Sigmoid colon (tissue), 7 donors: ENCODE data around the gene PLB1. TPM values are rescaled to one million over a fixed set of nuclear protein-coding genes. Genes with fewer than 3 reads are reported as not detected.
"Not testable (repeated sequence)": the region's sequence is repeated elsewhere in the genome, so short reads cannot be mapped to it uniquely, and the experiment has no call there.

Experiments used
- DNase-seq: peaks from one replicate; pipeline ENCODE4 v3.0.0-alpha.2; 2019
- H3K27ac ChIP-seq, 4 donors: fragments of 200-600 bp; sonication (generic); one replicate each; pipeline ENCODE4 v1.5.1; 2016 to 2019; ENCODE audit warnings: mild to moderate bottlenecking in 1 of 4
- H3K27me3 ChIP-seq, 3 donors: fragments of 200-600 bp; sonication (generic); one replicate each; pipeline ENCODE4 v1.5.1; 2019; ENCODE audit warnings: mild to moderate bottlenecking in 1 of 3
- H3K36me3 ChIP-seq, 4 donors: fragments of 200-600 bp; sonication (generic); one replicate each; pipeline ENCODE4 v1.5.1; 2016 to 2019
- H3K4me1 ChIP-seq, 4 donors: fragments of 200-600 bp; sonication (generic); one replicate each; pipeline ENCODE4 v1.5.1; 2017 to 2019
- H3K4me3 ChIP-seq, 4 donors: fragments of 200-600 bp; sonication (generic); one replicate each; pipeline ENCODE4 v1.5.1; 2017 to 2019; ENCODE audit warnings: mild to moderate bottlenecking in 2 of 4, moderate library complexity in 1 of 4
- H3K9me3 ChIP-seq, 4 donors: fragments of 200-600 bp in 3 of 4; sonication (generic) in 3 of 4; one replicate each; pipeline versions ENCODE4 v1.5.1 to v1.6.1; 2013 to 2019
- EP300 ChIP-seq, 4 donors: sonication (generic); formaldehyde crosslinking; IDR thresholded peaks; one replicate each; pipeline ENCODE4 v1.6.1; 2017; ENCODE audit warnings: antibody characterized with exemption in 4 of 4
- POLR2A ChIP-seq, 2 donors: fragments of 450-650 bp; IDR thresholded peaks; one replicate each; pipeline ENCODE4 v1.6.1; 2016; ENCODE audit warnings: antibody characterized with exemption in 2 of 2, mild to moderate bottlenecking in 2 of 2, moderate library complexity in 2 of 2
- POLR2AphosphoS5 ChIP-seq, 4 donors: sonication (generic); formaldehyde crosslinking; IDR thresholded peaks; one replicate each; pipeline ENCODE4 v1.6.1; 2017; ENCODE audit warnings: antibody characterized with exemption in 4 of 4
- WGBS, 2 donors: extraction: QIAGEN DNeasy Blood & Tissue Kit; methylation state at CpG; one replicate each; pipeline ENCODE4 v1.1.7; 2013; 5-methylcytosine and 5-hydroxymethylcytosine counted together
- intact Hi-C: fragments of 100-400 bp; cut with DNase I; formaldehyde crosslinking; loops from one replicate; pipeline ENCODE4 v1.15.1; 2023
- polyA plus RNA-seq, 3 donors: library from polyadenylated mRNA; stranded (reverse); fragments of 200-250 nt; gene quantifications; one replicate each; pipeline ENCODE4 v1.2.3, GENCODE V29; 2013
- total RNA-seq, 4 donors: library from RNA; depleted of rRNA; stranded (reverse); fragments of >200 nt; gene quantifications; one replicate each; pipeline ENCODE4 v1.1.0, GENCODE V29; 2016
- TF ChIP-seq, protein P1 (sequence below), 4 experiments: fragments of 450-650 bp in 3 of 4; fragments of 200-600 bp in 1 of 4; IDR thresholded peaks; one replicate each; pipeline ENCODE4 v1.5.1; 2016 to 2019; ENCODE audit warnings: antibody characterized with exemption in 4 of 4, mild to moderate bottlenecking in 3 of 4, moderate library complexity in 2 of 4
- donor health status: healthy with polysubstance abuse.
- donor health status: Bipolar disorder and iron deficiency.
- donor health status: healthy.

The PLB1 gene
- total and polyA plus RNA-seq, 7 donors, result 1.2 to 18.3 (median 2.1) TPM

DNA sequence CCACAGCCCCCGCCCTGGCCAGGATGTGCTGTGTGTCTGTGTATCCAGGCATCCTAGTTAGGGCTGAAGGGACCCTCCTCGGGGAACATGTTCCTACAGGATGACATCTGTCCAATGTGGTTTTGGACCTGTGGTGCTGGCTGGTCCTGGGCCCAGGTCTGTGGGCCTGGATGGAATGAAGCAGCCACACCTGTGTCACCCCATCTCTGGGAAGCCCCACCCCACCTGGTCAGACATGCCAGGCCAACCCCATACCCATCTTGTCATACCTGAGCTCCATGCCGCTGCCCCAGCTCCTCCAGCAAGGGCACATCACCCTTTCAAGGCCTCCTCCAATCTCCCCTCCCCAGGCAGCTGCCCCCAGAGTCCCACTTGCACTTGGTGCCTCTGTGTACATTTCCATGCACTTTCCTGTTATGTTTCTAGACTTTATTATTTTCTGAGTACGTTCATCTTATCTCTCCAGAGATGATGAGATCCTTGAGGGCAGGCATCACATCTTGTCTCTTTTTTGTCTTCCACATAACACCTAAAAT is 24.1 kb upstream of the PLB1 start:
- H3K27ac ChIP-seq, result no peak overlapping the region
- no peaks in the 10 kb centered on the region for H3K4me1 ChIP-seq
- 91 to 94% methylated on average over 4 of the region's 4 CpGs for WGBS, 2 donors
- no peak overlapping the region for H3K4me3 ChIP-seq
- TF ChIP-seq POLR2A (IDR thresholded peaks at IDR 0.05), result no peak
- H3K27me3 ChIP-seq, result no peaks in the 10 kb centered on the region
- DNase-seq, result peak; percentile 54
- intact Hi-C loops, result no loop called here
- H3K36me3 ChIP-seq, result no peaks in the 10 kb centered on the region
- H3K9me3 ChIP-seq, result no peaks in the 10 kb centered on the region

DNA sequence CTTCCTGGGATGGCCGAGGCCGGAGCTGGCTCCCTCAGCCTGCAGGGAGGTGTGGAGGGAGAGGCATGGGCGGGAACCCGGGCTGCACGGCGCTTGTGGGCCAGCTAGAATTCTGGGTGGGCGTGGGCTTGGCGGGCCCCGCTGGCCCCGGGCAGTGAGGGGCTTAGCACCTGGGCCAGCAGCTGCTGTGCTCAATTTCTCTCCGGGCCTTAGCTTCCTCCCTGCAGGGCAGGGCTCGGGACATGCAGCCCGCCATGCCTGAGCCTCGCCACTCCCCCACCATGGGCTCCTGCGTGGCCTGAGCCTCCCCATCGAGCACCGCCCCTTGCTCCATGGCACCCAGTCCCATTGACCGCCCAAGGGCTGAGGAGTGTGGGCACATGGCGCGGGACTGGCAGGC is 23.2 kb upstream of the PLB1 start:
- H3K9me3 ChIP-seq, intact Hi-C loops, H3K36me3 ChIP-seq, H3K27ac ChIP-seq, H3K4me1 ChIP-seq, H3K4me3 ChIP-seq, H3K27me3 ChIP-seq: not testable (repeated sequence)
- WGBS, 2 donors, result 91 to 94% methylated on average over 20 of the region's 20 CpGs
- DNase-seq, result peak; percentile 44

DNA sequence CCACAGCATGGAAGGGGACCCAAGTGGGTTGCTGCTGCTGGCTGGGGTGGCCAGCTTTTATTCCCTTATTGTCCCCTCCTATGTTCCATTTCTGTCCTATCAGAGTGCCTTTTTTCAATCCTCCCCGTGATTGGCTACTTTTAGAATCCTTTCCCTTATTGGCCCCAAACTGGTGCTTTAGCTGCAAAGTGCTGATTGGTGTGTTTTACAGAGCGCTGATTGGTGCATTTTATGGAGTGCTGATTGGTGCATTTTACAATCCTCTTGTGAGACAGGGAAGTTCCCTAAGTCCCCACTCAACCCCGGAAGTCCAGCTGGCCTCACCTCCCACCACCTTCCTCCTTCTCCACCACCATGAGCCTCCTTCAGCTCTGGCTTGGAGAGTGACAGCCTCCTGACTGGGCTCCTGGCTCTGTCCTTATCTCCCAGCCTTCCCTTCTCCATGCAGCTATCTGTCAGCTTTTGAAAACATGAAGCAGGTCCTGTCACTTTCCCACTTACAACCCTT is 20.7 kb upstream of the PLB1 start:
- Histone ChIP-seq H3K27me3 (no peaks in the 10 kb centered on the region), H3K9me3 (no peaks in the 10 kb centered on the region), H3K36me3 (no peaks in the 10 kb centered on the region), H3K4me3 (no peak overlapping the region), H3K27ac (no peak overlapping the region), H3K4me1 (no peaks in the 10 kb centered on the region)
- no peak for DNase-seq
- 90 to 94% methylated on average over 3 of the region's 3 CpGs for WGBS, 2 donors
- TF ChIP-seq, protein P1, sequence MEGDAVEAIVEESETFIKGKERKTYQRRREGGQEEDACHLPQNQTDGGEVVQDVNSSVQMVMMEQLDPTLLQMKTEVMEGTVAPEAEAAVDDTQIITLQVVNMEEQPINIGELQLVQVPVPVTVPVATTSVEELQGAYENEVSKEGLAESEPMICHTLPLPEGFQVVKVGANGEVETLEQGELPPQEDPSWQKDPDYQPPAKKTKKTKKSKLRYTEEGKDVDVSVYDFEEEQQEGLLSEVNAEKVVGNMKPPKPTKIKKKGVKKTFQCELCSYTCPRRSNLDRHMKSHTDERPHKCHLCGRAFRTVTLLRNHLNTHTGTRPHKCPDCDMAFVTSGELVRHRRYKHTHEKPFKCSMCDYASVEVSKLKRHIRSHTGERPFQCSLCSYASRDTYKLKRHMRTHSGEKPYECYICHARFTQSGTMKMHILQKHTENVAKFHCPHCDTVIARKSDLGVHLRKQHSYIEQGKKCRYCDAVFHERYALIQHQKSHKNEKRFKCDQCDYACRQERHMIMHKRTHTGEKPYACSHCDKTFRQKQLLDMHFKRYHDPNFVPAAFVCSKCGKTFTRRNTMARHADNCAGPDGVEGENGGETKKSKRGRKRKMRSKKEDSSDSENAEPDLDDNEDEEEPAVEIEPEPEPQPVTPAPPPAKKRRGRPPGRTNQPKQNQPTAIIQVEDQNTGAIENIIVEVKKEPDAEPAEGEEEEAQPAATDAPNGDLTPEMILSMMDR (IDR thresholded peaks at IDR 0.05), result no peak
- TF ChIP-seq EP300 (IDR thresholded peaks at IDR 0.05) (no peak), POLR2AphosphoS5 (IDR thresholded peaks at IDR 0.05) (no peak), POLR2A (IDR thresholded peaks at IDR 0.05) (no peak)
- intact Hi-C loops, result no loop called here

DNA sequence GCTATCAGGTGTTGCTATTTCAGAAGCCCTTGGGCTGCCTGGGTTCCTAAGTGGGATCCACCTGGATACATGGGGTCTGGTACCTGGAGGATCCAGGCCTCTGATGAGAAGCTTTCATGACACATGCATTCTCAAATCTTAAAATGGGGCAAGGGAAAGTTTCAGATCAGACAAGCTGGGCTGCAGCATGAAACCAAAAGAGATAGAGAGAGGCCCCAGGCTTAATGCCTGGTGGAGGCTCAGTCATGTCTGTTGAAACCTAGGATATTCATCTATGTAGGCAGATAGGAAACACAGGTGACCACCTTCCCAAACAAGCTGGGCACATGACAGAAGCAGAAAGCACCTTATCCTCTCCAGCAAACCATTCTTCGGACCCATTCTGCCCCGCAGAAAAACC is 18.8 kb upstream of the PLB1 start:
- H3K27me3 ChIP-seq, result no peaks in the 10 kb centered on the region
- H3K27ac ChIP-seq, result no peak overlapping the region
- no peaks in the 10 kb centered on the region for H3K9me3 ChIP-seq
- TF ChIP-seq POLR2AphosphoS5 (IDR thresholded peaks at IDR 0.05) (no peak), POLR2A (IDR thresholded peaks at IDR 0.05) (no peak), EP300 (IDR thresholded peaks at IDR 0.05) (no peak)
- TF ChIP-seq, protein P1 (IDR thresholded peaks at IDR 0.05), result no peak
- intact Hi-C loops, result no loop called here
- no peak for DNase-seq
- no peaks in the 10 kb centered on the region for H3K4me1 ChIP-seq
- H3K36me3 ChIP-seq, result no peaks in the 10 kb centered on the region
- 95 to 97% methylated on average over 2 of the region's 2 CpGs for WGBS, 2 donors
- H3K4me3 ChIP-seq, result no peak overlapping the region

DNA sequence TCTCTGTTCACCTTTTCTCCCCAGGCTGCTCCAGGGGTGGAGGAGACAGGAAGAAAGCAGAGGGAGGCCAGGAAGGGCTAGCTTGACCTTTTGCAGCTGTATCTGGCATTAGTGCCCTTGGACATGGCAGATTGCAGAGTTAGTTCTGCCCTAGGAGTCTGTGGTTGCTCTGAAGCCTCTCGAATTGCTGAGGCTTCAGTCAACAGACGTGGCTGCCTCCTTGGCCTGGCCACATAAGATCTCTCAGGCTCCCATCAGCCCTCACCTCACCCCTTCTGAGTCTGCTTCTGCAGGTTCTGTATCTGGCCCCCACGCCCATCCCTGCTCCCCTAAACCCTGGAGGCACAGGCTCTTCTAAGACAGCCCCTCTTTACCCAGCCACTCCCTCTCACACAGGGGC is 18.2 kb upstream of the PLB1 start:
- WGBS, 2 donors, result 80 to 87% methylated on average over 3 of the region's 3 CpGs
- no peak for TF ChIP-seq EP300 (IDR thresholded peaks at IDR 0.05)
- no peak for TF ChIP-seq POLR2AphosphoS5 (IDR thresholded peaks at IDR 0.05)
- TF ChIP-seq, protein P1 (IDR thresholded peaks at IDR 0.05), result no peak
- no peak for TF ChIP-seq POLR2A (IDR thresholded peaks at IDR 0.05)
- DNase-seq, result no peak
- Histone ChIP-seq H3K27me3 (no peaks in the 10 kb centered on the region), H3K36me3 (no peaks in the 10 kb centered on the region), H3K27ac (no peak overlapping the region), H3K9me3 (no peaks in the 10 kb centered on the region), H3K4me1 (no peaks in the 10 kb centered on the region), H3K4me3 (no peak overlapping the region)
- intact Hi-C loops, result no loop called here

DNA sequence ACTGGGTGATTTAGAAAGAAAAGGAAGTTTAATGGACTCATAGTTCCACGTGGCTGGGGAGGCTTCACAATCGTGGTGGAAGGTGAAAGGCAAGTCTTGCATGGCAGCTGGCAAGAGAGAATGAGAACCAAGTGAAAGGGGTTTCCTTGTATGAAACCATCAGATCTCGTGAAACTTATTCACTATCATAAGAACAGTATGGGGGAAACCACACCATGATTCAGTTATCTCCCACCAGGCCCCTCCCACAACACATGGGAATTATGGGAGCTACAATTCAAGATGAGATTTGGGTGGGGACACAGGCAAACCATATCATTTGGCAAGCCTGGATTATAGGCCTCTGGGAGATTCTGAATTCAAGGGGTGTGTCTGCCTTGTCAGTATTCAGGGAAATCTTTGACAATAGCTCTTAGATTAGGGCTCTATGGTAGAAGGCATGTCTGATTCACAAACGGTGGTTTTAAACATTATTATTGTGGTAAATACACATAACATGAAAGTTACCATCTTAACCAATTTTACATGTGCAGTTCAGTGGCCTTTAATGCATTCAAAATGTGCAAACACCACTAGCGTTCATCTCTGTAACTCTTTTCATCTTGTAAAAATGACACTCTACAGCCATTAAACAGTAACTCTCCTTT is 15.3 kb upstream of the PLB1 start:
- H3K4me1 ChIP-seq, result no peaks in the 10 kb centered on the region
- H3K4me3 ChIP-seq, result no peak overlapping the region
- no peak for DNase-seq
- H3K36me3 ChIP-seq, result no peaks in the 10 kb centered on the region
- H3K27me3 ChIP-seq, result no peaks in the 10 kb centered on the region
- H3K27ac ChIP-seq, result no peak overlapping the region
- WGBS, 2 donors, result 65 to 75% methylated on average over 5 of the region's 5 CpGs
- intact Hi-C loops, result no loop called here
- H3K9me3 ChIP-seq, result no peaks in the 10 kb centered on the region
- TF ChIP-seq POLR2AphosphoS5 (IDR thresholded peaks at IDR 0.05) (no peak), EP300 (IDR thresholded peaks at IDR 0.05) (no peak), POLR2A (IDR thresholded peaks at IDR 0.05) (no peak)
- TF ChIP-seq, protein P1 (IDR thresholded peaks at IDR 0.05), result no peak
